CD4-positive, alpha-beta T cell (primary cell): ENCODE results near the gene MYLK4. TPM values are rescaled to one million over a fixed set of nuclear protein-coding genes. Genes with fewer than 3 reads are reported as not detected.

ENCODE experiments used
- ATAC-seq: fragments of 200-7000 bp; cut with Tn5 transposase; one replicate; pipeline ENCODE4 v1.10.0; 2022; ENCODE audit warnings: mild to moderate bottlenecking; ENCODE audit not compliant: poor library complexity
- CTCF ChIA-PET: fragments of 350-600 bp; sonication (Branson Sonifier 250); formaldehyde crosslinking; loops from one replicate; lab custom pipeline; 2021; ENCODE audit warnings: antibody characterized with exemption, inconsistent platforms; lab: Charles Lee
- POLR2A ChIA-PET: fragments of 350-600 bp; sonication (Branson Sonifier 250); formaldehyde crosslinking; loops from one replicate; lab custom pipeline; 2021; ENCODE audit warnings: antibody characterized with exemption, inconsistent platforms; lab: Charles Lee
- DNase-seq, 14 experiments: peaks; one replicate each; pipeline ENCODE4 v3.0.0-alpha.2; 2013 to 2020; ENCODE audit warnings: mixed read lengths in 2 of 14
- H3K27ac ChIP-seq, 2 donors: one replicate each; pipeline versions ENCODE4 v1.5.1 to v1.7.0; 2013; ENCODE audit warnings: low read length in 2 of 2, low read depth in 1 of 2, mild to moderate bottlenecking in 1 of 2
- H3K27me3 ChIP-seq, 2 experiments: 1 replicate in 1 of 2; 2 replicates in 1 of 2; pipeline versions ENCODE4 v1.6.1 to v1.7.0; 2013; ENCODE audit warnings: low read length in 2 of 2, control low read depth in 1 of 2, mild to moderate bottlenecking in 1 of 2, moderate library complexity in 1 of 2; ENCODE audit not compliant: insufficient read depth in 2 of 2, control insufficient read depth in 1 of 2
- H3K36me3 ChIP-seq: one replicate; pipeline ENCODE4 v1.6.1; 2013; ENCODE audit warnings: low read length, control low read depth; ENCODE audit not compliant: insufficient read depth
- H3K4me1 ChIP-seq: one replicate; pipeline ENCODE4 v1.6.1; 2013; ENCODE audit warnings: low read length, control low read depth; ENCODE audit not compliant: insufficient read depth
- H3K4me3 ChIP-seq: one replicate; pipeline ENCODE4 v1.5.1; 2013; ENCODE audit warnings: mild to moderate bottlenecking, low read length, moderate library complexity
- H3K9me3 ChIP-seq, 2 experiments: 1 replicate in 1 of 2; 2 replicates in 1 of 2; pipeline versions ENCODE4 v1.6.1 to v1.7.0; 2013; ENCODE audit warnings: low read length in 2 of 2, mild to moderate bottlenecking in 2 of 2, control low read depth in 1 of 2, moderate library complexity in 1 of 2; ENCODE audit not compliant: control insufficient read depth in 1 of 2, insufficient read depth in 1 of 2
- H3K27ac Mint-ChIP-seq: one replicate; pipeline ENCODE4 v1.8.0; 2020; ENCODE audit warnings: mixed read lengths
- H3K27me3 Mint-ChIP-seq: one replicate; pipeline ENCODE4 v1.8.0; 2021; ENCODE audit warnings: mixed read lengths
- H3K36me3 Mint-ChIP-seq: one replicate; pipeline ENCODE4 v1.8.0; 2021; ENCODE audit warnings: low read depth, mixed read lengths
- H3K4me1 Mint-ChIP-seq: one replicate; pipeline ENCODE4 v1.8.0; 2021; ENCODE audit warnings: low read depth, mixed read lengths
- H3K4me3 Mint-ChIP-seq: one replicate; pipeline ENCODE4 v1.8.0; 2020; ENCODE audit warnings: mild to moderate bottlenecking, mixed read lengths
- H3K9me3 Mint-ChIP-seq: one replicate; pipeline ENCODE4 v1.8.0; 2020; ENCODE audit warnings: mixed read lengths
- intact Hi-C, 2 experiments: fragments of 100-400 bp; cut with DNase I in 1 of 2; cut with micrococcal nuclease in 1 of 2; formaldehyde crosslinking; loops; one replicate each; pipeline versions ENCODE4 v1.15.1 to v1.9.0; 2023 to 2025; cut with DNase I, micrococcal nuclease
- polyA plus RNA-seq, 2 donors: library from polyadenylated mRNA; unstranded; fragments of 120-200 nt; gene quantifications; one replicate each; pipeline ENCODE4 v1.2.1, GENCODE V29; 2013
- total RNA-seq, 174 experiments: library from RNA in 2 of 174; stranded (reverse) in 2 of 174; gene quantifications; one replicate each; pipeline ENCODE4 v1.2.3 and lab custom pipeline; 2021 to 2026
- TF ChIP-seq, protein P1 (sequence below): fragments of 200-600 bp; IDR thresholded peaks from one replicate; pipeline ENCODE4 v1.8.0; 2022; ENCODE audit warnings: antibody characterized with exemption, mild to moderate bottlenecking

MYLK4 gene
- 1 to 10 TPM; 1.6 to 2.0 TPM for total RNA-seq
- 0.64 TPM for polyA plus RNA-seq (2013, experiment 1 of 2)
- 0.68 TPM for polyA plus RNA-seq (2013, experiment 2 of 2)
- 0.24 to 9.4 (median 3.0) reads per million in 172 experiments for total RNA-seq (lab: John Stamatoyannopoulos, UW)

DNA sequence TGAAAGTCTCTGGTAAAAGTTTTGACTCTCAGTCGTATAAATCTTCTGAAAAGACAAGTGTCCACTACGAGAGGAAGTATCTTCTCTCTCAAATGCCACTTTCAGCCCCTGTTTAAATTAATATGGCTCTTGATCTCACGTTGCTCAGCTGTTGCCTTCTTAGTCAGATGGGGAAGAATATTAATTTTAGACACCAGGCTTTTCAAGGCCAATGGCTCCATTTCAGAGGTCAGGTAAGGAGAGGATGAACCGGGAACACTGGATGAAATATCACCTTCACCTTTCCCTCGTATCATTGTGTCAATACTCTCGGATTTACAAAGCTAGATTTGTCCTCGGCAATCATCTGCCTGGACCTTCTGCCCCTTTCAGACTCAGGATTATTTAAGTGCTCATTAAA is at the start of gene MYLK4:
TSS of gene MYLK4 (minus strand) at position 91 of the 400 bp plus-strand sequence. CDS start 1,628 bp downstream, outside the sequence.
- DNase-seq (no peak), ATAC-seq (no peak)
- ChIA-PET POLR2A (interaction anchor here (1.2 to 1.9 kb wide), 2 partner anchors 11 to 15 kb away, joined by 3 to 8 read pairs; partner anchors contain the start of gene WRNIP1), CTCF (interaction anchor here (0.8 to 2.3 kb wide), 6 partner anchors 8 to 1154 kb away, joined by 3 to 26 read pairs (median 4); partner anchors contain the start of gene WRNIP1)
- Histone ChIP-seq H3K4me1 (no peaks in the 10 kb centered on the region), H3K9me3 (no peaks in the 10 kb centered on the region), H3K27me3 (peaks cover 0 to 7% of the 10 kb centered on the region in 2 experiments), H3K27ac (no peak within 1 kb of the TSS), H3K36me3 (no peaks in the 10 kb centered on the region), H3K4me3 (no peak within 1 kb of the TSS)
- Mint-ChIP-seq H3K27me3 (peaks cover 34% of the 10 kb centered on the region), H3K27ac (no peak within 1 kb of the TSS), H3K4me3 (no peak within 1 kb of the TSS), H3K4me1 (peaks cover 6% of the 10 kb centered on the region), H3K36me3 (no peaks in the 10 kb centered on the region), H3K9me3 (no peaks in the 10 kb centered on the region)
- TF ChIP-seq, protein P1, sequence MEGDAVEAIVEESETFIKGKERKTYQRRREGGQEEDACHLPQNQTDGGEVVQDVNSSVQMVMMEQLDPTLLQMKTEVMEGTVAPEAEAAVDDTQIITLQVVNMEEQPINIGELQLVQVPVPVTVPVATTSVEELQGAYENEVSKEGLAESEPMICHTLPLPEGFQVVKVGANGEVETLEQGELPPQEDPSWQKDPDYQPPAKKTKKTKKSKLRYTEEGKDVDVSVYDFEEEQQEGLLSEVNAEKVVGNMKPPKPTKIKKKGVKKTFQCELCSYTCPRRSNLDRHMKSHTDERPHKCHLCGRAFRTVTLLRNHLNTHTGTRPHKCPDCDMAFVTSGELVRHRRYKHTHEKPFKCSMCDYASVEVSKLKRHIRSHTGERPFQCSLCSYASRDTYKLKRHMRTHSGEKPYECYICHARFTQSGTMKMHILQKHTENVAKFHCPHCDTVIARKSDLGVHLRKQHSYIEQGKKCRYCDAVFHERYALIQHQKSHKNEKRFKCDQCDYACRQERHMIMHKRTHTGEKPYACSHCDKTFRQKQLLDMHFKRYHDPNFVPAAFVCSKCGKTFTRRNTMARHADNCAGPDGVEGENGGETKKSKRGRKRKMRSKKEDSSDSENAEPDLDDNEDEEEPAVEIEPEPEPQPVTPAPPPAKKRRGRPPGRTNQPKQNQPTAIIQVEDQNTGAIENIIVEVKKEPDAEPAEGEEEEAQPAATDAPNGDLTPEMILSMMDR: no peak
- intact Hi-C loops: loop anchor here (2.0 to 10.0 kb wide), 2 partner anchors 1154 to 1226 kb away; no protein-coding TSS in a partner anchor

DNA sequence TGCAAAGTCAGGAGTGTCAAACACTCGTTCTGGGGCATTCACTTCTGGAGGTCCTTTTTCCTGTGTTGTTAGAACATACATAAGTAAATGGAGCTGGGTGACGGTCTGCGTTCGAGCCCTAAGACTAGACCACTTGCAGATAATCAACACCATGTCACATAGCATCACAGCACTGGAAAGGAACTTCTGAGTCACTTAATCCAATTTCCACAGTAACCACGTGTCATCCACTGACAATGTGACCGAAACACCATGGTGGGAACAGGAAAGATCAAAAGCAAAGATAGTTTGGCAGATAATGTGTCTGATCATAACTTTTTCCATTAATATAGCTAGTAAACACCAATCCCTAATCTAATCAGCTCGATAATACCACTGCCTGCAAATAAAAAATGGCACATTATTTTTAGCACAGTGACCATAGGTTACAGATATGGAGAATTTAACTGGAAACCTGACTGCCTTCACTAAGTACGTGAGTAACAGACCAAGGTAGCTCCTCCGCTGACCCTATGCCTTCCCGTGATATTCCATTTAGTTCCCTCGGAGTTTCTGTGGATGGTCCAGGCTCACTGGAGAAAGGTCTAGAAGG is 49.3 kb upstream of the MYLK4 start:
- Histone ChIP-seq H3K36me3 (no peaks in the 10 kb centered on the region), H3K4me3 (no peak overlapping the region), H3K4me1 (peaks cover 7% of the 10 kb centered on the region), H3K27ac (no peak overlapping the region), H3K9me3 (peaks cover 0 to 4% of the 10 kb centered on the region in 2 experiments), H3K27me3 (no peaks in the 10 kb centered on the region)
- CTCF ChIA-PET: no interaction called here
- intact Hi-C loops: loop anchor here in 1 of 2 experiments (5.0 kb wide), 1 partner anchor 187 kb away; no protein-coding TSS in a partner anchor
- DNase-seq: peak in 1 of 14 experiments; percentile 41
- ATAC-seq: no peak
- Mint-ChIP-seq H3K4me3 (no peak overlapping the region), H3K4me1 (peaks cover 11% of the 10 kb centered on the region), H3K36me3 (no peaks in the 10 kb centered on the region), H3K27me3 (no peaks in the 10 kb centered on the region), H3K27ac (no peak overlapping the region), H3K9me3 (no peaks in the 10 kb centered on the region)
- TF ChIP-seq, protein P1: no peak
- POLR2A ChIA-PET: no interaction called here

- H3K27me3 Mint-ChIP-seq: no peaks in the 10 kb centered on the region
- DNase-seq (no peak), ATAC-seq (no peak)
- H3K9me3 ChIP-seq: peaks cover 0 to 4% of the 10 kb centered on the region in 2 experiments
- no peaks in the 10 kb centered on the region for H3K36me3 ChIP-seq
- H3K4me3 ChIP-seq: no peak overlapping the region
- intact Hi-C loops: loop anchor here in 1 of 2 experiments (5.0 kb wide), 1 partner anchor 189 kb away; no protein-coding TSS in a partner anchor
- H3K27me3 ChIP-seq: no peaks in the 10 kb centered on the region
- TF ChIP-seq, protein P1: no peak
- H3K36me3 Mint-ChIP-seq: no peaks in the 10 kb centered on the region
- H3K27ac ChIP-seq: no peak overlapping the region
- peaks cover 10% of the 10 kb centered on the region for H3K4me1 ChIP-seq
- peaks cover 19% of the 10 kb centered on the region for H3K4me1 Mint-ChIP-seq
- no peak overlapping the region for H3K4me3 Mint-ChIP-seq
- H3K9me3 Mint-ChIP-seq: no peaks in the 10 kb centered on the region
- CTCF ChIA-PET: interaction anchor here (0.6 kb wide), 1 partner anchor 113 kb away, joined by 3 read pairs; no protein-coding TSS in a partner anchor
- POLR2A ChIA-PET: no interaction called here
- no peak overlapping the region for H3K27ac Mint-ChIP-seq
Observed at GRCh38 chr6:2798586-2799134, 47.9 kb upstream of the MYLK4 start.
